Measurements from ENCODE around the gene MAP2.

GRCh38 chr2:209383212-209383611, 40.6 kb upstream of the MAP2 start:
- TF ChIP-seq EZH2 (IDR thresholded peaks at IDR 0.05; ENCODE audit: low read depth), result no peak
- no peak for TF ChIP-seq CTCF (conservative IDR thresholded peaks at IDR 0.05)

Data from PC-9 (cell line).